GM12874 (cell line): ENCODE data around the gene LIPC.

Experiments used
- TF ChIP-seq, protein P1 (sequence below): IDR thresholded peaks from 2 replicates; pipeline ENCODE4 v1.5.1; 2011; ENCODE audit warnings: low read depth, mild to moderate bottlenecking, control low read depth, low read length, moderate library complexity; ENCODE audit not compliant: insufficient read depth

LIPC gene

DNA sequence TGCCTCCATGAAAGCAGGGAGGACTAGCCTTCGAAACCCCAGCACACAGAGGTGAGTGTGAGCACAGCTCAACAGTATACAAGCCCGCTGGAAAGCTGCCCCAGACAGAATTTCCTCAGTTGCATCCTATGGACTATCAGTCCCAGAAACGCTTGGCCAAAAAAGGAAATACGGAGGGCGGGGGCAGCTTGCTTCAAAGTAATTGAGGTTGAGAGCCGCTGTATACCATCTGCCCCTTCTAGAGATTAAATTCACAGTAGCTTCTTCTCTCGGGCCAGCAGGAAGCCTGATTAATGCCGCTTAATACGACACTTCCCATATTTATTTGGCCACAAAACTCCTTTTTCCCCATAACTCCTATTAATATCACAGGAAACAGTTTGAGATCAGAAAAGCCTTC lies 88.7 kb downstream of the LIPC start:
- TF ChIP-seq, protein P1, sequence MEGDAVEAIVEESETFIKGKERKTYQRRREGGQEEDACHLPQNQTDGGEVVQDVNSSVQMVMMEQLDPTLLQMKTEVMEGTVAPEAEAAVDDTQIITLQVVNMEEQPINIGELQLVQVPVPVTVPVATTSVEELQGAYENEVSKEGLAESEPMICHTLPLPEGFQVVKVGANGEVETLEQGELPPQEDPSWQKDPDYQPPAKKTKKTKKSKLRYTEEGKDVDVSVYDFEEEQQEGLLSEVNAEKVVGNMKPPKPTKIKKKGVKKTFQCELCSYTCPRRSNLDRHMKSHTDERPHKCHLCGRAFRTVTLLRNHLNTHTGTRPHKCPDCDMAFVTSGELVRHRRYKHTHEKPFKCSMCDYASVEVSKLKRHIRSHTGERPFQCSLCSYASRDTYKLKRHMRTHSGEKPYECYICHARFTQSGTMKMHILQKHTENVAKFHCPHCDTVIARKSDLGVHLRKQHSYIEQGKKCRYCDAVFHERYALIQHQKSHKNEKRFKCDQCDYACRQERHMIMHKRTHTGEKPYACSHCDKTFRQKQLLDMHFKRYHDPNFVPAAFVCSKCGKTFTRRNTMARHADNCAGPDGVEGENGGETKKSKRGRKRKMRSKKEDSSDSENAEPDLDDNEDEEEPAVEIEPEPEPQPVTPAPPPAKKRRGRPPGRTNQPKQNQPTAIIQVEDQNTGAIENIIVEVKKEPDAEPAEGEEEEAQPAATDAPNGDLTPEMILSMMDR = no peak

- TF ChIP-seq, protein P1 = no peak
Observed at GRCh38 chr15:58520936-58521292, 89.1 kb downstream of the LIPC start.

- TF ChIP-seq, protein P1 = no peak
Observed at GRCh38 chr15:58521293-58521991, 89.7 kb downstream of the LIPC start.

GRCh38 chr15:58522391-58522790 lies 90.6 kb downstream of the LIPC start:
- TF ChIP-seq, protein P1 = no peak

DNA sequence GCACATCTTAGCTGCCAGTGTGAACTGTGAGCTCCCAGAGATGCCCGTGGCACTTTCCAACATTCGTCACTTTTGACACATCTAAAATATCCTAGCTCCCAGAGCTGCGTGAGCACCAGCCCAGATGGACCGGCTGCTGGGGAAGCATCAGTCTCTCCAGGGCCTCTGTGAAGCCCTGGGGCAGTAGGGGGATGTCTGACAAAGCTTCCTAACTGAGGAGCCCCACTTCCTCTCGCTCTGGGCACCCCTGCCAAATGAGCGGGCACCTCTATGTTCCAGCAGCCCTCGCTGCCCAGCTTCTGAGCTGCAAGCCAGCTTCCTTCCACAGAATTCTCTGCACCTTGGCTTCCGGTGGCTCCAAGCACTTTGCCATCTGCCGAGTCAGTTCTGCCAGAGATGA lies 91.1 kb downstream of the LIPC start:
- TF ChIP-seq, protein P1 = no peak

- TF ChIP-seq, protein P1 = no peak
Observed at GRCh38 chr15:58523634-58524033, 91.8 kb downstream of the LIPC start.

- TF ChIP-seq, protein P1 = no peak
Observed at GRCh38 chr15:58524247-58524646, 92.5 kb downstream of the LIPC start.
